ENCODE measurements around the gene CLMN.

Gene CLMN

DNA sequence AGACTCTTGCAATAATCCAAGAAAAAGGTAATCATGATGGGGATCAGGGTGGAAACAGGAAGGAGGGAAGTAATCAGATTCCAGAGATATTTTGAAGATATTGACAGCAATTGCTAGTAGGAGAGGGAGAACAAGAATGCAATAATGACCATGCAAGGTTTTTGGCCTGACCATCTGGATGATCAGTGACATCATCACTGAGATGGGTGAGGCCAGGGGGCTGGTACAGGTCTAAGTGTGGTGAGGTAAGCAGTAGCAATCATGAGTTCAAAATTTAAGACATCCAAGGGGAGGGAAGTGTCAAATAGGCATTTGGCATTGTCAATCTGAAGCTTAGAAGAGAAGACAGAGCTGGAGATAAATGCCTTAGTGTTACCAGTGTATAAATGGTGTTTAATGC lies 24.8 kb upstream of the CLMN start:
- DNase-seq, result no peak

- DNase-seq, result no peak
Measured at GRCh38 chr14:95341564-95341963, 21.9 kb upstream of the CLMN start.

GRCh38 chr14:95341115-95341514 lies 21.4 kb upstream of the CLMN start:
- DNase-seq, result no peak

DNA sequence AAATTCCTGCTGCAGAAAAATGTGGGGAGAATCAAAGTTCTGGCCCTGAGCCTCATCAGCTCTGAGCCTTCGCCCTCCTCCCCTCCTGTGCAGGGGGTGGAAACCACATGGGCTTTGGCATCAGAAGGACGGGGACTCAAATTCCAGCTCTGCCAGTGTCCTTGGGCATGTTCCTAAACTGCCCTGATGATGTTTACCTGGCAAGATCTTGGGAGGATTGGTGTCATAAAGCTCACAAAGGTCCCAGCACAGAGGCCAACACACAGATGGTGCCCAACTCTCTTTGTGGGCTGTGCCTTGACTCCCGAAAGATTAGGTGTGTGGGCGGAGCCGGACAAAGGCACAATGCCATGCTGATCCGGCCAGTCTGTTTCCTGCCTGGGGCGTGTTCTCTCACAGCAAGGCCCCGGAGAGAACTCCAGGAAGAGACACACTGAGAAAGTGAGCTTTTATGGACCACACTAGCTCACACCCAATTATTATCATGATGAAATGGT lies 20.5 kb upstream of the CLMN start:
- no peak for DNase-seq

- DNase-seq, result no peak
Measured at GRCh38 chr14:95339301-95339865, 19.7 kb upstream of the CLMN start.

- no peak for DNase-seq
Measured at GRCh38 chr14:95338436-95338835, 18.7 kb upstream of the CLMN start.

GRCh38 chr14:95337041-95337595 lies 17.4 kb upstream of the CLMN start:
- DNase-seq, result no peak

GRCh38 chr14:95336192-95336760 lies 16.6 kb upstream of the CLMN start:
- DNase-seq, result no peak

GRCh38 chr14:95335071-95335470 lies 15.4 kb upstream of the CLMN start:
- no peak for DNase-seq

DNA sequence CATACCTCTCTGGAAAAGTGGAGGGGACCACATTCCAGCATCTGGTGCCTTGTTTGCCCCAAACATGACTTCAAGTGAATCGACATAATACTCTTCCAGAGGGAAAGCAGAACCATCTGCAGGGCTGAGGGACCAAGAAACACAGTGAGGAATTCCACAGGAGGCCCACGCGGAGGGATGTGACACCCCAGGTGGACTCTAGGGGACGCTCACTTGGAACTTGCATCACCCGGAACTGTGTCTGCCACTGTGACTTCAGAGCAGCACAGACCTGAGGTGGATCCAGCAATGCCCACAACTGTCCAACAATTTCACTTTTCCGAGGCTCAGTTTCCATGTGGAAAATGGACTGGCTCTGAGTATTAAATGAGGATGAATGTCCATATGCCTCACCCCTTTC lies 14.3 kb upstream of the CLMN start:
- no peak for DNase-seq

GRCh38 chr14:95332641-95333040 lies 12.9 kb upstream of the CLMN start:
- DNase-seq, result no peak

DNA sequence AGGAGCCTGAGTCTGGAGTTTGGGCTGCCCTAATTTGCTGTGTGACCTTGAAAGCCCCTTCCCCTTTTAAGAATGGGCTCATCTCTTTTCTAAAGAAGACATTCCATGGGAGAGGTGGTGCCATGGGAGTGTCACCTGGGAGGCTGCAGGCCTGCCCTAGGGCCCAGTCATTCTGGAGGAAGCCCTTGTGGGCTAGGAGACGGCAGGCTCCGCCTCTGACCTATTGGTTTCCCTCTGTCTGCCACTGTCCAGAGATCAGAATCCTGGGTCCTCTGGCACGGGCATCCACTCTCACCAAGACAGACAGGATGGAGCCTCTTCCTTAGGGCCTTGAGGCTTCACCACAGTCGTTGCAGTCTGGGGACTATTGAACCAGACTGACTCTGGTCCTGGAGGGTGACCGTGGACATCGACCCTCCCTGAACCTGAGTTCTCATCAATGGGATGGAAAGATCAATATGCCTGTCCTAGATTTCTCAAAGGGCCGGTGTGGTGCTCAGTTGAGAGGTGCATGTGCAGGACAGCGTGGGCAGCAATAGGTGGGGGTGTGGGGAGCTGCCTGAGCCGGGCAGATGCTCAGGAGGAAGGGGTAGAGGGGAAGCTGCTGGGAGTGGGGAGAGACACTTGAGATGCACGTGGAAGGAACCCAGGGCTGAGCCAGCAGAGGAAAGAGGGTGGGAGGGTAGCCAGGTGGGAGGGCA lies 12.2 kb upstream of the CLMN start:
- no peak for DNase-seq

GRCh38 chr14:95330591-95331370 lies 11.1 kb upstream of the CLMN start:
- DNase-seq, result no peak

DNA sequence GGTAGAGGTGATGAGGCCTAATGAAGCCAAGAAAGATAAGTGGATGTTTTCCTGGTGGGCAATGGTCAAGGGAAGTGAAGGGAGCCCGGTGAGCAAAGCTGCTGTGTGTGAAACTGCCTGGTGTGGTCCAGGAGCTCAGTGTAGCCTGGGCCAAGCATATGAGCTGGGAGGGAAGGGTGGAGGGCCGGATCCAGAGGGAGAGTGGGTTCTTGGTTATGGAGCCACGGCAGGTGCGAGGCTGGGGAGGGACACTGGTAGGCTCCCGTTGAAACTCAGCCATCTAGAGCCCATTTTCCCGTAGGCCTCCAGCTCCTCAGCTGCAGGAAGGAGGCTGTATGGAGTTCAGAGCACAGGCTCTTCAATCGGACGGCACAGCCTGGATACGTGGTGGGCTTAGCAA lies 10.2 kb upstream of the CLMN start:
- no peak for DNase-seq

GRCh38 chr14:95328729-95329503 lies 9.2 kb upstream of the CLMN start:
- peak; percentile 25 for DNase-seq

DNA sequence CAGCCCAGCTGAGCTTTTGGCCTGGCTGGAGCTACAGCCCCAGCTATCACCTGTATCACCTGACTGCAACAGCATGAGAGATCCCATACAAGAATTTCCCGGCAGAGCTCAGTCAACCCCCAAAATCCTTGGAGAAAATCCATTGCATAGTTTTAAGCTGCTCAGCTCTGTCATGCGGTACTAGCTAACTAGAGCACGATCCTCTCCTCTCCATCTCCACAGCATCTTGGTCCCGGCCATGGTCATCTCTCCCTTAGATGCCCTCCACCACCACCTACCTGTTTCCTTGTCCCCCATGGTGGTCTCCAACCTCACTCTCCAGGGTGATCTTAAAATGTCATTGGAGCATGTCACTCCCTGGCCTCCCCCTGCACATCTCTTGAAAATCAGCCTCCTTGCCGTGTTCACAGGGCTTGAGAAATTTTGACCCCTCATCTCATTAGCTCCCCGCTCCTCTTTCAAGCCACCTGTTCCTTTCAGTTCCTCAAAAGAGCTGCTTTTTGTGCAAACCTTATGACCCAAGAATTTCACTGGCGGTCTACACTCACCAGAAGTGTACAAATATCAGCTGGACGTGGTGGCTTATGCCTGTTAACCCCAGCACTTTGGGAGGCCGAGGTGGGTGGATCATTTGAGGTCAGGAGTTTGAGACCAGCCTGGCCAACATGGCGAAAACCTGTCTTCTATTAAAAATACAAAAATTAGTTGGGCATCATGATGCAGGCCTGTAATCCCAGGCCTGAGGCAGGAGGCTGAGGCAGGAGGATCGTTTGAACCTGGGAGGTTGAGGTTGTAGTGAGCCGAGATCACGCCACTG lies 8.1 kb upstream of the CLMN start:
- DNase-seq, result no peak

GRCh38 chr14:95326987-95327386 lies 7.3 kb upstream of the CLMN start:
- no peak for DNase-seq

DNA sequence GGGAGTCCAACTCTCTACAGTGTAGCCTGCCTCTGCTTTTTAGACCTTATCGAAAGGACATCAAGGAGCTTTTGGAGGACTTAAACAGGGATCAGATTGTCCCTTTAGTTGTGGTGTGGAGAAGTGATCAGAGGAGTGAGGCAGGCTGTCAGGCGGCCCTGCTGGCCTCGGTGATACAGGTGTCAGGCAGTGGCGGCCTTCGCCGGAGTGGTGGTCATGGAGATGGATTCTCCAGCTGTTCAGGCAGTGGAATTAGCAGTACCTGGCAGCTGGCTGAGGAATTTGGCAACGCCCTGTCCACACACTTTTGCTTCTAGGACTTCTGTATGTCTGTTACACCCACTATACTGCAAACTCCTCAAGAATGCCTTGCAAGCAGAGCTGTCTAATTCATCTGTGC lies 4.2 kb upstream of the CLMN start:
- DNase-seq, result no peak

DNA sequence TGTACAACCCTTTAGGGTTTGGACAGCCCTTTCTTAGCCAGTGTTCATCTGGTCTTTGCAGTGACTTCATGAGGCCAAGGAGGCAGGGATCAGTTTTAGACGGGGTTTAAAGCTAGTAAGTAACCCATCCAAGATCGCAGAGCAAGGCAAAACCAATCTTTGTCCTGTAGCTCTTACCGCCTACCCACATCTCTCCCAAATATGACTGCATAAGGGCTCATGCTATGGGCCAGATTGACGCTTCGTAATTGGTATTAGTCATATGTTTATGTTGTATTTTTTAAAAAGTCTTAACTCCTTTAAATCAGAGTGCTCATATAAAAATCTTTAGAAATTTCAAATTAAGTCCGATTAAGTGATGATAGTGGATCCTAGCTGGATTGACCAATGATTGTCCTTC lies 3.7 kb upstream of the CLMN start:
- no peak for DNase-seq

DNA sequence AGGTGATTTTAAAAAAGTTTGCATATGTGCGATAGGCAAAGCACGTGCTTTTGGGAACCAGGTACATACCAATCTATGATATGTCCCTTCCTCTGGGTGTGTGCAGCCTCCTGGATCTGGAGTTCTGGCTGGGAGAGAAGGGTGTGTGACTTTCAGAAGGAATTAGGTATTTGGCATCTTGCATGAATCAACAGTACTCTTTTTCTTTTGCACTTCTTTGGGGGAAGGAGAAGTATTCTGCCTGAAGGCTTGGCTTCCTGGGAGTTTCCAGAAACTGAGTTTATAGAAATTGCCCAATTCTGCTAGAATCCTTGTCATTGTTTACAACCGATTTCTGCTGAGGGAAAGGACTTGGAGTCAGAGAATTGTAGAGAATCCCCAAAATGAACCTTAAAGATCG lies 2.9 kb upstream of the CLMN start:
- no peak for DNase-seq

DNA sequence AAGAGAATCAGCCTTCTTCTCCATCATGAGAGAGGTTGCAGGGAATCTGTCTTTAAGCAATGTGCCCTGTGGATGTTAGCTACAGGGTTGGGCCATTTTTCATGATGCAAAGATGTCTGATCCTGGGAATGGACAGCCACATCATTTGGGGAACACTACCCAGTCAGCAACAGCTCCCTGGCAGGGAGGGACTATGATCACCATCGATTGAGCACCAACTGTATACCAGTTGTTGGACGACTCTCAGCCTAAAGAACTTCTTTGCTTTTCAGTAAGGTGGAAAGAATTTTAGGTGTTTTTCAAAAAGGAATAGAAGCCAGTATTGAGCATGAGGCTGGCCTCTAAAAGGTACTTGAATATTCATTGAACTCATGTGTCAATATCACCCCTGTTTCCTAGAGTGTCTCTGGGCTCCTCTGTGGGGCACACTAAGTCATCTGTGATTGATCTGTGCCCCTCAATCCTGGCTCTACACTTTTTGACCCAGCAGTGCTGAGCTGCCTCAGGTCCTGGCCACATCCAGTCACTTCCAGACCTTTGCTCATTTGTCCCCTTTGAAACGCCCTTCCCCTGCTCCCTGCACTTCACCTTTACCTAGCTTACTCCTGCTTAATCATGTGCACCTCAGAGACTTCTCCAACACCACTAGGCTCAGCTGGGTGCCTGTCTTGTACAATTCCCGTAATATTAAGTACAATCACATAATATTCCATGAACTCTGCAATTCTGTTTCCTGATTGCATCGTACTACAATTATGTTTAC lies 2.2 kb upstream of the CLMN start:
- no peak for DNase-seq
